Measurements from ENCODE around the gene FYB2. TPM values are rescaled to one million over a fixed set of nuclear protein-coding genes. Genes with fewer than 3 reads are reported as not detected.
A peak's percentile ranks its signal among the peaks of the same experiment; 100 is the strongest.

Gene FYB2
- total RNA-seq, 1 donor from 2014 or later = 0.14 TPM

GRCh38 chr1:56790036-56790435 is 29.2 kb downstream of the FYB2 start:
- H3K9me3 ChIP-seq (ENCODE audit: insufficient read depth, low read depth, low read length) = no peaks in the 10 kb centered on the region
- no peaks in the 10 kb centered on the region for H4K20me1 ChIP-seq (ENCODE audit: insufficient read depth, low read length)
- no peaks in the 10 kb centered on the region for H3K4me1 Mint-ChIP-seq (ENCODE audit: low read depth, unreplicated experiment)
- no peaks in the 10 kb centered on the region for H3K36me3 Mint-ChIP-seq (ENCODE audit: low read depth, unreplicated experiment)
- no peak overlapping the region for H3K27ac Mint-ChIP-seq (ENCODE audit: unreplicated experiment)
- H3K36me3 ChIP-seq (ENCODE audit: insufficient read depth, low read length) = no peaks in the 10 kb centered on the region
- DNase-seq (ENCODE audit: low read depth) = no peak
- H3K27ac ChIP-seq (ENCODE audit: low read depth, low read length) = no peak overlapping the region
- no peak overlapping the region for H3K9ac ChIP-seq (ENCODE audit: low read length)
- H3K27me3 Mint-ChIP-seq (ENCODE audit: low read depth, unreplicated experiment) = peaks cover 4% of the 10 kb centered on the region
- H3K79me2 ChIP-seq (ENCODE audit: insufficient read depth, low read length) = no peaks in the 10 kb centered on the region
- H3K27me3 ChIP-seq (ENCODE audit: insufficient read depth, low read length) = no peaks in the 10 kb centered on the region
- H2AFZ ChIP-seq (ENCODE audit: low read depth, low read length) = no peak overlapping the region
- H3K4me3 ChIP-seq (ENCODE audit: insufficient read depth, low read depth, low read length) = no peak overlapping the region
- FAIRE-seq = no peak
- no peaks in the 10 kb centered on the region for H3K9me3 Mint-ChIP-seq (ENCODE audit: unreplicated experiment)
- no peak overlapping the region for H3K4me3 Mint-ChIP-seq (ENCODE audit: unreplicated experiment)
- TF ChIP-seq CTCF (IDR thresholded peaks at IDR 0.05; ENCODE audit: insufficient read depth, low read depth, low read length) = no peak
- no peak overlapping the region for H3K4me2 ChIP-seq (ENCODE audit: low read length)
- no peaks in the 10 kb centered on the region for H3K4me1 ChIP-seq (ENCODE audit: insufficient read depth, low read length)

DNA sequence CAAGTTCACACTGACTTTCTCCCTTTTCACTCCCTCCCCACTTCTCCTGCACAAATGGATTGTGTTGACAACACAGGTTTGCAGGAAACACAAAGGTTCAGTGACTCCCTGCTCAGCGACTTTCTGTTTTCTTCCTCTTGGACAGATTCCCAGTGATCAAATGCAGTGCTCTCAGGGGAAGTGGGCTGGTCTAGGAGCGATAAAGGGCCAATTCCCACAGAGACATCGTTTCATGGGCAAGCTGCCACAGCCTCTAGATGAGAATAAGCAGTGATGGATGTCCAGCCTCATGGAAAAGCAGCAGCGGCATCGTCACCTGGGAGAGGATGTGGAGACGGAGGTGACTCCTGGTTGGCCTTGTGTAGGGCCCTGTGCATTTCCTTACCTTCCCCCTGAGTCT is 30.6 kb downstream of the FYB2 start:
- Histone ChIP-seq H3K9me3 (ENCODE audit: insufficient read depth, low read depth, low read length) (no peaks in the 10 kb centered on the region), H3K79me2 (ENCODE audit: insufficient read depth, low read length) (no peaks in the 10 kb centered on the region), H3K9ac (ENCODE audit: low read length) (no peak overlapping the region), H3K4me3 (ENCODE audit: insufficient read depth, low read depth, low read length) (no peak overlapping the region), H3K27ac (ENCODE audit: low read depth, low read length) (no peak overlapping the region), H3K36me3 (ENCODE audit: insufficient read depth, low read length) (no peaks in the 10 kb centered on the region), H3K27me3 (ENCODE audit: insufficient read depth, low read length) (no peaks in the 10 kb centered on the region), H3K4me1 (ENCODE audit: insufficient read depth, low read length) (no peaks in the 10 kb centered on the region), H3K4me2 (ENCODE audit: low read length) (peak overlapping the region; percentile 17), H4K20me1 (ENCODE audit: insufficient read depth, low read length) (no peaks in the 10 kb centered on the region), H2AFZ (ENCODE audit: low read depth, low read length) (peak overlapping the region; percentile 72)
- no peaks in the 10 kb centered on the region for H3K36me3 Mint-ChIP-seq (ENCODE audit: low read depth, unreplicated experiment)
- no peak overlapping the region for H3K27ac Mint-ChIP-seq (ENCODE audit: unreplicated experiment)
- no peak overlapping the region for H3K4me3 Mint-ChIP-seq (ENCODE audit: unreplicated experiment)
- no peaks in the 10 kb centered on the region for H3K9me3 Mint-ChIP-seq (ENCODE audit: unreplicated experiment)
- no peak for FAIRE-seq
- peaks cover 4% of the 10 kb centered on the region for H3K27me3 Mint-ChIP-seq (ENCODE audit: low read depth, unreplicated experiment)
- H3K4me1 Mint-ChIP-seq (ENCODE audit: low read depth, unreplicated experiment) = no peaks in the 10 kb centered on the region
- no peak for DNase-seq (ENCODE audit: low read depth)
- no peak for TF ChIP-seq EZH2 (IDR thresholded peaks at IDR 0.05; ENCODE audit: insufficient read depth, low read length)
- no peak for TF ChIP-seq CTCF (IDR thresholded peaks at IDR 0.05; ENCODE audit: insufficient read depth, low read depth, low read length)

GRCh38 chr1:56788102-56788501 is 31.1 kb downstream of the FYB2 start:
- Histone ChIP-seq H3K9me3 (ENCODE audit: insufficient read depth, low read depth, low read length) (no peaks in the 10 kb centered on the region), H3K79me2 (ENCODE audit: insufficient read depth, low read length) (no peaks in the 10 kb centered on the region), H3K9ac (ENCODE audit: low read length) (no peak overlapping the region), H4K20me1 (ENCODE audit: insufficient read depth, low read length) (no peaks in the 10 kb centered on the region), H2AFZ (ENCODE audit: low read depth, low read length) (peak overlapping the region; percentile 72), H3K27ac (ENCODE audit: low read depth, low read length) (no peak overlapping the region), H3K27me3 (ENCODE audit: insufficient read depth, low read length) (no peaks in the 10 kb centered on the region), H3K36me3 (ENCODE audit: insufficient read depth, low read length) (no peaks in the 10 kb centered on the region), H3K4me2 (ENCODE audit: low read length) (peak overlapping the region; percentile 17), H3K4me3 (ENCODE audit: insufficient read depth, low read depth, low read length) (no peak overlapping the region), H3K4me1 (ENCODE audit: insufficient read depth, low read length) (no peaks in the 10 kb centered on the region)
- Mint-ChIP-seq H3K36me3 (ENCODE audit: low read depth, unreplicated experiment) (no peaks in the 10 kb centered on the region), H3K4me3 (ENCODE audit: unreplicated experiment) (no peak overlapping the region), H3K27me3 (ENCODE audit: low read depth, unreplicated experiment) (peaks cover 4% of the 10 kb centered on the region), H3K9me3 (ENCODE audit: unreplicated experiment) (no peaks in the 10 kb centered on the region), H3K4me1 (ENCODE audit: low read depth, unreplicated experiment) (no peaks in the 10 kb centered on the region), H3K27ac (ENCODE audit: unreplicated experiment) (no peak overlapping the region)
- TF ChIP-seq CTCF (IDR thresholded peaks at IDR 0.05; ENCODE audit: insufficient read depth, low read depth, low read length) (no peak), EZH2 (IDR thresholded peaks at IDR 0.05; ENCODE audit: insufficient read depth, low read length) (no peak)
- FAIRE-seq (no peak), DNase-seq (ENCODE audit: low read depth) (no peak)
